GM18858 (cell line): ENCODE data around the gene PRDM2.

Experiments used
- ATAC-seq: cut with Tn5 transposase; IDR thresholded peaks from one replicate; pipeline ENCODE4 v1.9.1; 2021; ENCODE audit not compliant: unreplicated experiment

Gene PRDM2

GRCh38 chr1:13830170-13830569 lies 130.2 kb downstream of the PRDM2 start:
- no peak for ATAC-seq

- ATAC-seq, result no peak
Observed at GRCh38 chr1:13830616-13831280, 130.8 kb downstream of the PRDM2 start.

- no peak for ATAC-seq
Observed at GRCh38 chr1:13832100-13832499, 132.1 kb downstream of the PRDM2 start.

GRCh38 chr1:13832536-13832935 lies 132.5 kb downstream of the PRDM2 start:
- no peak for ATAC-seq

- ATAC-seq, result no peak
Observed at GRCh38 chr1:13836136-13836535, 136.1 kb downstream of the PRDM2 start.

GRCh38 chr1:13836631-13837030 lies 136.6 kb downstream of the PRDM2 start:
- ATAC-seq, result no peak

GRCh38 chr1:13838236-13838635 lies 138.2 kb downstream of the PRDM2 start:
- ATAC-seq, result no peak

GRCh38 chr1:13842497-13842896 lies 142.5 kb downstream of the PRDM2 start:
- no peak for ATAC-seq

- no peak for ATAC-seq
Observed at GRCh38 chr1:13851726-13852125, 151.7 kb downstream of the PRDM2 start.

- ATAC-seq, result no peak
Observed at GRCh38 chr1:13855554-13855953, 155.6 kb downstream of the PRDM2 start.

GRCh38 chr1:13860031-13860430 lies 160.0 kb downstream of the PRDM2 start:
- ATAC-seq, result no peak

GRCh38 chr1:13864760-13865159 lies 164.8 kb downstream of the PRDM2 start:
- ATAC-seq, result no peak

- ATAC-seq, result no peak
Observed at GRCh38 chr1:13865851-13866250, 165.9 kb downstream of the PRDM2 start.

- no peak for ATAC-seq
Observed at GRCh38 chr1:13867603-13868002, 167.6 kb downstream of the PRDM2 start.

- ATAC-seq, result no peak
Observed at GRCh38 chr1:13869172-13869797, 169.3 kb downstream of the PRDM2 start.

- ATAC-seq, result no peak
Observed at GRCh38 chr1:13871413-13871812, 171.4 kb downstream of the PRDM2 start.

GRCh38 chr1:13871886-13872285 lies 171.9 kb downstream of the PRDM2 start:
- no peak for ATAC-seq

- ATAC-seq, result no peak
Observed at GRCh38 chr1:13873032-13873431, 173.0 kb downstream of the PRDM2 start.
